WTC11 (cell line): Measurements from ENCODE around the gene LGI4.

Source experiments
- ATF1 ChIP-seq: sonication (generic); formaldehyde crosslinking; IDR thresholded peaks from 2 replicates; pipeline ENCODE4 v1.8.1; 2023; ENCODE audit warnings: mild to moderate bottlenecking, moderate library complexity, missing genetic modification reagents
- ATF2 ChIP-seq: sonication (generic); formaldehyde crosslinking; IDR thresholded peaks from 2 replicates; pipeline ENCODE4 v1.8.1; 2022; ENCODE audit warnings: low read depth, missing genetic modification reagents, borderline replicate concordance
- ATF3 ChIP-seq: sonication (generic); formaldehyde crosslinking; conservative IDR thresholded peaks from 2 replicates; pipeline ENCODE4 v1.8.1; 2022; ENCODE audit warnings: mild to moderate bottlenecking, missing genetic modification reagents
- CTCF ChIP-seq: fragments of 200-600 bp; IDR thresholded peaks from 2 replicates; pipeline ENCODE4 v1.8.0; 2022; ENCODE audit warnings: antibody characterized with exemption
- ESRRA ChIP-seq: sonication (generic); formaldehyde crosslinking; IDR thresholded peaks from 2 replicates; pipeline ENCODE4 v1.8.1; 2022; ENCODE audit warnings: mild to moderate bottlenecking, missing genetic modification reagents, borderline replicate concordance
- ETV6 ChIP-seq: sonication (generic); formaldehyde crosslinking; IDR thresholded peaks from 2 replicates; pipeline ENCODE4 v1.8.1; 2022; ENCODE audit warnings: mild to moderate bottlenecking, missing genetic modification reagents
- FOXJ3 ChIP-seq: sonication (generic); formaldehyde crosslinking; IDR thresholded peaks from 2 replicates; pipeline ENCODE4 v1.9.0; 2021; ENCODE audit warnings: missing genetic modification reagents, mild to moderate bottlenecking, borderline replicate concordance
- FOXP4 ChIP-seq: sonication (generic); formaldehyde crosslinking; IDR thresholded peaks from 2 replicates; pipeline ENCODE4 v1.8.0; 2022; ENCODE audit warnings: mild to moderate bottlenecking, missing genetic modification reagents
- MAX ChIP-seq: sonication (generic); formaldehyde crosslinking; IDR thresholded peaks from 2 replicates; pipeline ENCODE4 v1.8.0; 2022; ENCODE audit warnings: mild to moderate bottlenecking, missing genetic modification reagents
- MLX ChIP-seq: sonication (generic); formaldehyde crosslinking; IDR thresholded peaks from 2 replicates; pipeline ENCODE4 v1.8.1; 2023; ENCODE audit warnings: mild to moderate bottlenecking, missing genetic modification reagents, moderate library complexity
- STAT6 ChIP-seq: sonication (generic); formaldehyde crosslinking; conservative IDR thresholded peaks from 2 replicates; pipeline ENCODE4 v1.8.1; 2023; ENCODE audit warnings: mild to moderate bottlenecking, low read depth, missing genetic modification reagents, moderate library complexity
- ZSCAN18 ChIP-seq: fragments of 250-450 bp; sonication (Bioruptor Pico); IDR thresholded peaks from 2 replicates; pipeline ENCODE4 v2.1.2; 2022; ENCODE audit warnings: mild to moderate bottlenecking, moderate library complexity
- TF ChIP-seq, protein P1 (sequence below): sonication (generic); formaldehyde crosslinking; IDR thresholded peaks from 2 replicates; pipeline ENCODE4 v1.8.0; 2023; ENCODE audit warnings: mild to moderate bottlenecking, missing genetic modification reagents

DNA sequence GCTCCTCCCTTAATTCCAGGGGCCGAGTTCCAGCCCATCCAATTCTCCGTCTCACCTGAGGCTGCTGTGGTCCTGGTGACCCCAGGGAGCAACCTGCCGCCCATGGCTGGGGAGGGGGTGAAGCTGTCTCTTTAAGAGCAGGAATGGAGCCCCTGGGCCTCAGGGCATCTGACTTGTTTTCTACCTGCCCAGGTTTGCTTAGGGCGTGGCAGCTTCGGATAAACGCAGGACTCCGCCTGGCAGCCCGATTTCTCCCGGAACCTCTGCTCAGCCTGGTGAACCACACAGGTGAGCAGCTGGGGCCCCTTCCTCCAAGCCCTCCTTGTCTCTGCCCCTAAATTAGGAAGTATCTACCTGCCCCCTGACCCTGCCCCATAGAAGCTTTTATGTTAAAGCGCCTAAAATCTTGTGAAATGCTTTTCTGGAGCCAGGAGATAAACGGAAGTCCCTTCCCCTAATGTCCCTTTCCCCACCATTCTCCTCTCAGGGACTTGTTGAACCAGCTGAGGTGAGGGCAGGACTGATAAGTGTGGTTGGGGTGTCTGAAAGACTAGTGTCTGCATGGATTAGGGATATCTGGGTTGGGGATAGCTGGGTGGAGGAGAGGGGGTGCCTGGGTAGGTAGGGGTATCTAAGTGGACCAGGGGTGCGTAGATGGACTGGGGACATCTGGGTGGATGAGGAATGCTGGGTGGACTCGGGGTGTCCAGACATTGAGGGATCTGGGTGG, 18.6 kb downstream of the LGI4 start:
- TF ChIP-seq CTCF: no peak
- TF ChIP-seq ATF2 (CRISPR knock-in tag): no peak
- TF ChIP-seq FOXJ3 (CRISPR knock-in tag): no peak
- TF ChIP-seq, protein P1, sequence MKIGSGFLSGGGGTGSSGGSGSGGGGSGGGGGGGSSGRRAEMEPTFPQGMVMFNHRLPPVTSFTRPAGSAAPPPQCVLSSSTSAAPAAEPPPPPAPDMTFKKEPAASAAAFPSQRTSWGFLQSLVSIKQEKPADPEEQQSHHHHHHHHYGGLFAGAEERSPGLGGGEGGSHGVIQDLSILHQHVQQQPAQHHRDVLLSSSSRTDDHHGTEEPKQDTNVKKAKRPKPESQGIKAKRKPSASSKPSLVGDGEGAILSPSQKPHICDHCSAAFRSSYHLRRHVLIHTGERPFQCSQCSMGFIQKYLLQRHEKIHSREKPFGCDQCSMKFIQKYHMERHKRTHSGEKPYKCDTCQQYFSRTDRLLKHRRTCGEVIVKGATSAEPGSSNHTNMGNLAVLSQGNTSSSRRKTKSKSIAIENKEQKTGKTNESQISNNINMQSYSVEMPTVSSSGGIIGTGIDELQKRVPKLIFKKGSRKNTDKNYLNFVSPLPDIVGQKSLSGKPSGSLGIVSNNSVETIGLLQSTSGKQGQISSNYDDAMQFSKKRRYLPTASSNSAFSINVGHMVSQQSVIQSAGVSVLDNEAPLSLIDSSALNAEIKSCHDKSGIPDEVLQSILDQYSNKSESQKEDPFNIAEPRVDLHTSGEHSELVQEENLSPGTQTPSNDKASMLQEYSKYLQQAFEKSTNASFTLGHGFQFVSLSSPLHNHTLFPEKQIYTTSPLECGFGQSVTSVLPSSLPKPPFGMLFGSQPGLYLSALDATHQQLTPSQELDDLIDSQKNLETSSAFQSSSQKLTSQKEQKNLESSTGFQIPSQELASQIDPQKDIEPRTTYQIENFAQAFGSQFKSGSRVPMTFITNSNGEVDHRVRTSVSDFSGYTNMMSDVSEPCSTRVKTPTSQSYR (CRISPR knock-in tag): no peak
- TF ChIP-seq ZSCAN18: no peak
- no peak for TF ChIP-seq ESRRA (CRISPR knock-in tag)
- TF ChIP-seq MAX: no peak
- no peak for TF ChIP-seq ATF1 (CRISPR knock-in tag)
- no peak for TF ChIP-seq ATF3
- no peak for TF ChIP-seq MLX
- no peak for TF ChIP-seq STAT6 (CRISPR knock-in tag)
- no peak for TF ChIP-seq ETV6 (CRISPR knock-in tag)
- no peak for TF ChIP-seq FOXP4 (CRISPR knock-in tag)
